DOHH2 (cell line): ENCODE measurements around the gene FXR2.

ENCODE experiments used
- EZH2phosphoT487 ChIP-seq: fragments of 200-600 bp; sonication (generic); IDR thresholded peaks from 2 replicates; pipeline ENCODE4 v1.6.1; 2017; ENCODE audit warnings: borderline replicate concordance, mild to moderate bottlenecking, antibody characterized with exemption, low read length, moderate library complexity, mixed read lengths
- TF ChIP-seq, protein P1 (sequence below): fragments of 200-600 bp; sonication (generic); IDR thresholded peaks from one replicate; pipeline ENCODE4 v1.5.1; 2014; ENCODE audit warnings: antibody characterized with exemption, mild to moderate bottlenecking, low read depth, low read length; ENCODE audit not compliant: poor library complexity, severe bottlenecking

DNA sequence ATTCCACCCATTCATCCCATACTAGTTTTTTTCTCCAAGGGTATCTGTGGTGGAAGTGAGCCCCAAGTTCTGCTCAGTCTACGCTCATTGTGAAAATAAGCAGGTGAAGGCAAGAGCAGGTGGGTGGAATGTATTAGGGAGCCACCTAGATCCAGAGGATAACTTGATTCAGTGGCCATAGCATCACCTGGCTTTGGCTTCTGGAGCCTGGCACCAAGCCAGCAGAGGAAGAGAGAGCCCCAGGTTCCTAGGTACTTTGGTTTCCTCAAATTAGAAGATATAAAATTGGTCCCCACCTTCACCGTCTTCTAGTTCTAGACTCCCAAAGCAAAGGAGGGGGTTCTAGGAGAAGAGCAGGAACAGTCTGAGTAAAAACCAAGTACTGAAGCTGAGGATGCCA, 4.1 kb downstream of the FXR2 start:
- TF ChIP-seq, protein P1, sequence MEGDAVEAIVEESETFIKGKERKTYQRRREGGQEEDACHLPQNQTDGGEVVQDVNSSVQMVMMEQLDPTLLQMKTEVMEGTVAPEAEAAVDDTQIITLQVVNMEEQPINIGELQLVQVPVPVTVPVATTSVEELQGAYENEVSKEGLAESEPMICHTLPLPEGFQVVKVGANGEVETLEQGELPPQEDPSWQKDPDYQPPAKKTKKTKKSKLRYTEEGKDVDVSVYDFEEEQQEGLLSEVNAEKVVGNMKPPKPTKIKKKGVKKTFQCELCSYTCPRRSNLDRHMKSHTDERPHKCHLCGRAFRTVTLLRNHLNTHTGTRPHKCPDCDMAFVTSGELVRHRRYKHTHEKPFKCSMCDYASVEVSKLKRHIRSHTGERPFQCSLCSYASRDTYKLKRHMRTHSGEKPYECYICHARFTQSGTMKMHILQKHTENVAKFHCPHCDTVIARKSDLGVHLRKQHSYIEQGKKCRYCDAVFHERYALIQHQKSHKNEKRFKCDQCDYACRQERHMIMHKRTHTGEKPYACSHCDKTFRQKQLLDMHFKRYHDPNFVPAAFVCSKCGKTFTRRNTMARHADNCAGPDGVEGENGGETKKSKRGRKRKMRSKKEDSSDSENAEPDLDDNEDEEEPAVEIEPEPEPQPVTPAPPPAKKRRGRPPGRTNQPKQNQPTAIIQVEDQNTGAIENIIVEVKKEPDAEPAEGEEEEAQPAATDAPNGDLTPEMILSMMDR, result no peak
- no peak for TF ChIP-seq EZH2phosphoT487
